ENCODE measurements around the gene SOD3.

Gene SOD3

GRCh38 chr4:24796620-24797019 is 1.2 kb downstream of the SOD3 start:
- Histone ChIP-seq H3K9me2 (ENCODE audit: low read depth, low read length) (no peaks in the 10 kb centered on the region), H3K79me2 (ENCODE audit: insufficient read depth, low read length) (no peaks in the 10 kb centered on the region), H3K4me1 (ENCODE audit: insufficient read depth, low read length, severe bottlenecking) (no peaks in the 10 kb centered on the region), H3K4me3 (ENCODE audit: low read depth, low read length, poor library complexity, severe bottlenecking) (no peak overlapping the region), H3F3A (ENCODE audit: insufficient read depth, low read length) (no peaks in the 10 kb centered on the region), H2AFZ (ENCODE audit: low read length) (no peak overlapping the region), H3K9me3 (ENCODE audit: low read length) (no peaks in the 10 kb centered on the region), H4K20me1 (ENCODE audit: insufficient read depth, low read length) (no peaks in the 10 kb centered on the region), H3K36me3 (ENCODE audit: insufficient read depth, low read length) (no peaks in the 10 kb centered on the region), H3K27ac (ENCODE audit: low read depth, low read length, poor library complexity, severe bottlenecking) (no peak overlapping the region), H3K4me2 (ENCODE audit: low read length) (no peak overlapping the region), H3K9ac (ENCODE audit: low read length) (no peak overlapping the region), H3K27me3 (ENCODE audit: insufficient read depth, low read length) (no peaks in the 10 kb centered on the region)
- no peak for TF ChIP-seq CTCF (IDR thresholded peaks at IDR 0.05; ENCODE audit: low read length)

GRCh38 chr4:24798036-24798610 is 2.8 kb downstream of the SOD3 start:
- Histone ChIP-seq H2AFZ (ENCODE audit: low read length) (no peak overlapping the region), H3K9me3 (ENCODE audit: low read length) (no peaks in the 10 kb centered on the region), H3K4me3 (ENCODE audit: low read depth, low read length, poor library complexity, severe bottlenecking) (no peak overlapping the region), H3K9ac (ENCODE audit: low read length) (no peak overlapping the region), H3K36me3 (ENCODE audit: insufficient read depth, low read length) (no peaks in the 10 kb centered on the region), H3K9me2 (ENCODE audit: low read depth, low read length) (no peaks in the 10 kb centered on the region), H3K4me1 (ENCODE audit: insufficient read depth, low read length, severe bottlenecking) (no peaks in the 10 kb centered on the region), H3K27me3 (ENCODE audit: insufficient read depth, low read length) (no peaks in the 10 kb centered on the region), H3F3A (ENCODE audit: insufficient read depth, low read length) (no peaks in the 10 kb centered on the region), H3K4me2 (ENCODE audit: low read length) (no peak overlapping the region), H4K20me1 (ENCODE audit: insufficient read depth, low read length) (no peaks in the 10 kb centered on the region), H3K79me2 (ENCODE audit: insufficient read depth, low read length) (no peaks in the 10 kb centered on the region), H3K27ac (ENCODE audit: low read depth, low read length, poor library complexity, severe bottlenecking) (no peak overlapping the region)
- TF ChIP-seq CTCF (IDR thresholded peaks at IDR 0.05; ENCODE audit: low read length) = no peak
- no peak for TF ChIP-seq EZH2 (IDR thresholded peaks at IDR 0.05; ENCODE audit: borderline replicate concordance, low read length)

GRCh38 chr4:24799196-24799543 is 3.8 kb downstream of the SOD3 start:
- H3K9ac ChIP-seq (ENCODE audit: low read length) = no peak overlapping the region
- H3K79me2 ChIP-seq (ENCODE audit: insufficient read depth, low read length) = no peaks in the 10 kb centered on the region
- H3F3A ChIP-seq (ENCODE audit: insufficient read depth, low read length) = no peaks in the 10 kb centered on the region
- no peaks in the 10 kb centered on the region for H3K27me3 ChIP-seq (ENCODE audit: insufficient read depth, low read length)
- no peak overlapping the region for H2AFZ ChIP-seq (ENCODE audit: low read length)
- H3K36me3 ChIP-seq (ENCODE audit: insufficient read depth, low read length) = no peaks in the 10 kb centered on the region
- no peak overlapping the region for H3K27ac ChIP-seq (ENCODE audit: low read depth, low read length, poor library complexity, severe bottlenecking)
- TF ChIP-seq CTCF (IDR thresholded peaks at IDR 0.05; ENCODE audit: low read length) = no peak
- no peak for TF ChIP-seq EZH2 (IDR thresholded peaks at IDR 0.05; ENCODE audit: borderline replicate concordance, low read length)
- H3K4me3 ChIP-seq (ENCODE audit: low read depth, low read length, poor library complexity, severe bottlenecking) = no peak overlapping the region
- H3K4me2 ChIP-seq (ENCODE audit: low read length) = no peak overlapping the region
- H4K20me1 ChIP-seq (ENCODE audit: insufficient read depth, low read length) = no peaks in the 10 kb centered on the region
- H3K9me3 ChIP-seq (ENCODE audit: low read length) = no peaks in the 10 kb centered on the region
- no peaks in the 10 kb centered on the region for H3K9me2 ChIP-seq (ENCODE audit: low read depth, low read length)
- H3K4me1 ChIP-seq (ENCODE audit: insufficient read depth, low read length, severe bottlenecking) = no peaks in the 10 kb centered on the region

Measured in OCI-LY1 (cell line).